ENCODE results near the gene NOP10. TPM values are rescaled to one million over a fixed set of nuclear protein-coding genes. Genes with fewer than 3 reads are reported as not detected.

NOP10 gene
- total and polyA plus RNA-seq, 7 experiments from 2014 or later = 31.9 to 371 (median 77.8) TPM

GRCh38 chr15:34361278-34361677, 18.3 kb upstream of the NOP10 start:
- peaks cover 0 to 26% (median 17%) of the 10 kb centered on the region in 7 donors for H3K4me1 Mint-ChIP-seq
- peaks cover 8 to 9% of the 10 kb centered on the region in 2 donors for H3K4me1 ChIP-seq (ENCODE audit: control insufficient read depth in 2 of 2, insufficient read depth in 2 of 2, low read length in 2 of 2)
- H3K27ac Mint-ChIP-seq = peak overlapping the region in 3 of 9 donors; percentile 7 to 57 (median 29)
- ChIA-PET POLR2A (interaction anchor here (1.5 kb wide), 1 partner anchor 23 kb away, joined by 3 read pairs; no protein-coding TSS in a partner anchor), CTCF (interaction anchor here (1.5 kb wide), 1 partner anchor 18 kb away, joined by 9 read pairs; the partner anchor contains the start of genes NOP10 and NUTM1)
- H3K27me3 Mint-ChIP-seq = no peaks in the 10 kb centered on the region
- peaks cover 4 to 37% (median 21%) of the 10 kb centered on the region in 5 donors for H3K36me3 Mint-ChIP-seq
- no peaks in the 10 kb centered on the region for H3K27me3 ChIP-seq (ENCODE audit: control insufficient read depth in 2 of 2, insufficient read depth in 2 of 2, low read length in 2 of 2)
- H3K4me3 ChIP-seq (ENCODE audit: low read length) = no peak overlapping the region
- H3K4me3 Mint-ChIP-seq = no peak overlapping the region
- H3K27ac ChIP-seq (ENCODE audit: low read depth, low read length) = no peak overlapping the region
- intact Hi-C loops (cut with micrococcal nuclease) = loop anchor here in 1 of 2 donors (10.0 kb wide), 2 partner anchors 116 to 326 kb away; partner anchors contain the start of gene AVEN
- H3K9me3 ChIP-seq (ENCODE audit: control insufficient read depth in 2 of 3, low read length in 3 of 3) = no peaks in the 10 kb centered on the region
- peaks cover 4 to 66% (median 16%) of the 10 kb centered on the region in 3 experiments for H3K36me3 ChIP-seq (ENCODE audit: control insufficient read depth in 2 of 3, insufficient read depth in 3 of 3, low read length in 3 of 3)
- DNase-seq (no peak), ATAC-seq (no peak)
- H3K9me3 Mint-ChIP-seq = no peaks in the 10 kb centered on the region

- DNase-seq (no peak), ATAC-seq (no peak)
- CTCF ChIA-PET = interaction anchor here (1.0 to 1.5 kb wide), 2 partner anchors 17 to 22 kb away, joined by 3 to 9 read pairs; partner anchors contain the start of genes NOP10 and NUTM1
- intact Hi-C loops (cut with micrococcal nuclease) = loop anchor here in 1 of 2 donors (10.0 kb wide), 2 partner anchors 115 to 325 kb away; partner anchors contain the start of gene AVEN
- Histone ChIP-seq H3K27ac (ENCODE audit: low read depth, low read length) (no peak overlapping the region), H3K36me3 (ENCODE audit: control insufficient read depth in 2 of 3, insufficient read depth in 3 of 3, low read length in 3 of 3) (peaks cover 4 to 74% (median 16%) of the 10 kb centered on the region in 3 experiments), H3K4me1 (ENCODE audit: control insufficient read depth in 2 of 2, insufficient read depth in 2 of 2, low read length in 2 of 2) (peaks cover 0 to under 1% of the 10 kb centered on the region in 2 donors), H3K27me3 (ENCODE audit: control insufficient read depth in 2 of 2, insufficient read depth in 2 of 2, low read length in 2 of 2) (no peaks in the 10 kb centered on the region), H3K9me3 (ENCODE audit: control insufficient read depth in 2 of 3, low read length in 3 of 3) (no peaks in the 10 kb centered on the region), H3K4me3 (ENCODE audit: low read length) (no peak overlapping the region)
- H3K36me3 Mint-ChIP-seq = peaks cover 4 to 42% (median 21%) of the 10 kb centered on the region in 5 donors
- H3K27me3 Mint-ChIP-seq = no peaks in the 10 kb centered on the region
- peak overlapping the region in 3 of 9 donors; percentile 5 to 52 (median 7) for H3K27ac Mint-ChIP-seq
- H3K4me1 Mint-ChIP-seq = peaks cover 0 to 17% (median 7%) of the 10 kb centered on the region in 7 donors
- POLR2A ChIA-PET = interaction anchor here (0.8 kb wide), 1 partner anchor 17 kb away, joined by 4 read pairs; the partner anchor contains the start of genes NOP10 and NUTM1
- H3K4me3 Mint-ChIP-seq = no peak overlapping the region
- no peaks in the 10 kb centered on the region for H3K9me3 Mint-ChIP-seq
Measured at GRCh38 chr15:34360298-34360697, 17.4 kb upstream of the NOP10 start.

- Histone ChIP-seq H3K27me3 (ENCODE audit: control insufficient read depth in 2 of 2, insufficient read depth in 2 of 2, low read length in 2 of 2) (no peaks in the 10 kb centered on the region), H3K9me3 (ENCODE audit: control insufficient read depth in 2 of 3, low read length in 3 of 3) (no peaks in the 10 kb centered on the region), H3K4me3 (ENCODE audit: low read length) (no peak overlapping the region), H3K36me3 (ENCODE audit: control insufficient read depth in 2 of 3, insufficient read depth in 3 of 3, low read length in 3 of 3) (peaks cover 4 to 79% (median 16%) of the 10 kb centered on the region in 3 experiments), H3K27ac (ENCODE audit: low read depth, low read length) (no peak overlapping the region), H3K4me1 (ENCODE audit: control insufficient read depth in 2 of 2, insufficient read depth in 2 of 2, low read length in 2 of 2) (no peaks in the 10 kb centered on the region)
- POLR2A ChIA-PET = no interaction called here
- Mint-ChIP-seq H3K36me3 (peaks cover 4 to 49% (median 21%) of the 10 kb centered on the region in 5 donors), H3K27ac (peak overlapping the region in 1 of 9 donors; percentile 47), H3K4me1 (peaks cover 0 to 11% (median 3%) of the 10 kb centered on the region in 7 donors), H3K27me3 (no peaks in the 10 kb centered on the region), H3K4me3 (no peak overlapping the region), H3K9me3 (no peaks in the 10 kb centered on the region)
- intact Hi-C loops (cut with micrococcal nuclease) = no loop called here
- DNase-seq (no peak), ATAC-seq (no peak)
- CTCF ChIA-PET = interaction anchor here (1.0 kb wide), 1 partner anchor 21 kb away, joined by 3 read pairs; no protein-coding TSS in a partner anchor
Measured at GRCh38 chr15:34359416-34359815, 16.5 kb upstream of the NOP10 start.

- H3K27me3 Mint-ChIP-seq = no peaks in the 10 kb centered on the region
- Histone ChIP-seq H3K4me3 (ENCODE audit: low read length) (no peak overlapping the region), H3K27ac (ENCODE audit: low read depth, low read length) (no peak overlapping the region), H3K27me3 (ENCODE audit: control insufficient read depth in 2 of 2, insufficient read depth in 2 of 2, low read length in 2 of 2) (no peaks in the 10 kb centered on the region), H3K4me1 (ENCODE audit: control insufficient read depth in 2 of 2, insufficient read depth in 2 of 2, low read length in 2 of 2) (no peaks in the 10 kb centered on the region), H3K36me3 (ENCODE audit: control insufficient read depth in 2 of 3, insufficient read depth in 3 of 3, low read length in 3 of 3) (peaks cover 4 to 84% (median 16%) of the 10 kb centered on the region in 3 experiments), H3K9me3 (ENCODE audit: control insufficient read depth in 2 of 3, low read length in 3 of 3) (no peaks in the 10 kb centered on the region)
- H3K9me3 Mint-ChIP-seq = no peaks in the 10 kb centered on the region
- H3K4me3 Mint-ChIP-seq = no peak overlapping the region
- ATAC-seq (no peak), DNase-seq (no peak)
- CTCF ChIA-PET = no interaction called here
- H3K36me3 Mint-ChIP-seq = peaks cover 4 to 48% (median 21%) of the 10 kb centered on the region in 5 donors
- peak overlapping the region in 2 of 9 donors; percentile 47 to 69 for H3K27ac Mint-ChIP-seq
- intact Hi-C loops (cut with micrococcal nuclease) = no loop called here
- POLR2A ChIA-PET = interaction anchor here (1.1 kb wide), 1 partner anchor 9 kb away, joined by 4 read pairs; the partner anchor contains the start of gene LPCAT4
- peaks cover 0 to 11% (median 3%) of the 10 kb centered on the region in 7 donors for H3K4me1 Mint-ChIP-seq
Measured at GRCh38 chr15:34358948-34359347, 16.0 kb upstream of the NOP10 start.

- H3K4me1 ChIP-seq (ENCODE audit: control insufficient read depth in 2 of 2, insufficient read depth in 2 of 2, low read length in 2 of 2) = no peaks in the 10 kb centered on the region
- no peak overlapping the region for H3K27ac Mint-ChIP-seq
- H3K4me3 ChIP-seq (ENCODE audit: low read length) = no peak overlapping the region
- DNase-seq (no peak), ATAC-seq (no peak)
- H3K36me3 ChIP-seq (ENCODE audit: control insufficient read depth in 2 of 3, insufficient read depth in 3 of 3, low read length in 3 of 3) = peaks cover 4 to 81% (median 16%) of the 10 kb centered on the region in 3 experiments
- H3K27me3 ChIP-seq (ENCODE audit: control insufficient read depth in 2 of 2, insufficient read depth in 2 of 2, low read length in 2 of 2) = no peaks in the 10 kb centered on the region
- peaks cover 0 to 9% (median 3%) of the 10 kb centered on the region in 7 donors for H3K4me1 Mint-ChIP-seq
- H3K27me3 Mint-ChIP-seq = no peaks in the 10 kb centered on the region
- intact Hi-C loops (cut with micrococcal nuclease) = no loop called here
- no peaks in the 10 kb centered on the region for H3K9me3 Mint-ChIP-seq
- H3K9me3 ChIP-seq (ENCODE audit: control insufficient read depth in 2 of 3, low read length in 3 of 3) = no peaks in the 10 kb centered on the region
- H3K36me3 Mint-ChIP-seq = peaks cover 4 to 44% (median 21%) of the 10 kb centered on the region in 5 donors
- CTCF ChIA-PET = interaction anchor here (1.5 kb wide), 1 partner anchor 116 kb away, joined by 3 read pairs; no protein-coding TSS in a partner anchor
- POLR2A ChIA-PET = interaction anchor here (1.1 kb wide), 1 partner anchor 9 kb away, joined by 4 read pairs; the partner anchor contains the start of gene LPCAT4
- H3K27ac ChIP-seq (ENCODE audit: low read depth, low read length) = no peak overlapping the region
- H3K4me3 Mint-ChIP-seq = no peak overlapping the region
Measured at GRCh38 chr15:34358367-34358766, 15.4 kb upstream of the NOP10 start.

- no peaks in the 10 kb centered on the region for H3K9me3 Mint-ChIP-seq
- ATAC-seq = no peak
- intact Hi-C loops (cut with micrococcal nuclease) = no loop called here
- no peak for DNase-seq
- POLR2A ChIA-PET = interaction anchor here (1.1 kb wide), 1 partner anchor 10 kb away, joined by 4 read pairs; the partner anchor contains the start of gene LPCAT4
- no peaks in the 10 kb centered on the region for H3K27me3 Mint-ChIP-seq
- Histone ChIP-seq H3K27ac (ENCODE audit: low read depth, low read length) (no peak overlapping the region), H3K4me1 (ENCODE audit: control insufficient read depth in 2 of 2, insufficient read depth in 2 of 2, low read length in 2 of 2) (no peaks in the 10 kb centered on the region), H3K4me3 (ENCODE audit: low read length) (no peak overlapping the region), H3K27me3 (ENCODE audit: control insufficient read depth in 2 of 2, insufficient read depth in 2 of 2, low read length in 2 of 2) (no peaks in the 10 kb centered on the region), H3K36me3 (ENCODE audit: control insufficient read depth in 2 of 3, insufficient read depth in 3 of 3, low read length in 3 of 3) (peaks cover 4 to 77% (median 16%) of the 10 kb centered on the region in 3 experiments), H3K9me3 (ENCODE audit: control insufficient read depth in 2 of 3, low read length in 3 of 3) (no peaks in the 10 kb centered on the region)
- H3K36me3 Mint-ChIP-seq = peaks cover 4 to 40% (median 16%) of the 10 kb centered on the region in 5 donors
- no peak overlapping the region for H3K4me3 Mint-ChIP-seq
- CTCF ChIA-PET = interaction anchor here (1.5 kb wide), 1 partner anchor 116 kb away, joined by 3 read pairs; no protein-coding TSS in a partner anchor
- peak overlapping the region in 1 of 9 donors; percentile 31 for H3K27ac Mint-ChIP-seq
- H3K4me1 Mint-ChIP-seq = peaks cover 0 to 4% (median 0%) of the 10 kb centered on the region in 7 donors
Measured at GRCh38 chr15:34357653-34358052, 14.7 kb upstream of the NOP10 start.

Measured in naive thymus-derived CD4-positive, alpha-beta T cell (primary cell).